Heart left ventricle (tissue), 16 donors: Measurements from ENCODE around the gene RAB27B. TPM values are rescaled to one million over a fixed set of nuclear protein-coding genes. Genes with fewer than 3 reads are reported as not detected.

Source experiments
- ATAC-seq, 4 donors: fragments of 200-7000 bp; cut with Tn5 transposase; one replicate each; pipeline ENCODE4 v1.9.1; 2020 to 2022; ENCODE audit warnings: moderate library complexity in 4 of 4, mild to moderate bottlenecking in 3 of 4, moderate number of reproducible peaks in 1 of 4
- DNase-seq, 5 donors: peaks; one replicate each; pipeline ENCODE4 v3.0.0-alpha.2; 2020
- H3K27ac ChIP-seq, 12 donors: fragments of 200-600 bp; sonication (generic) in 4 of 12; one replicate each; pipeline versions ENCODE4 v1.5.0 to v1.8.0; 2016 to 2022; ENCODE audit warnings: mild to moderate bottlenecking in 2 of 12
- H3K27me3 ChIP-seq, 9 donors: fragments of 200-600 bp; sonication (generic) in 2 of 9; one replicate each; pipeline versions ENCODE4 v1.5.1 to v1.8.0; 2016 to 2022; ENCODE audit warnings: mild to moderate bottlenecking in 3 of 9
- H3K36me3 ChIP-seq, 9 donors: fragments of 200-600 bp; sonication (generic) in 2 of 9; one replicate each; pipeline versions ENCODE4 v1.5.0 to v1.8.0; 2018 to 2022; ENCODE audit warnings: mild to moderate bottlenecking in 2 of 9
- H3K4me1 ChIP-seq, 12 donors: fragments of 200-600 bp; sonication (generic) in 4 of 12; one replicate each; pipeline versions ENCODE4 v1.5.0 to v1.8.0; 2016 to 2022; ENCODE audit warnings: mild to moderate bottlenecking in 3 of 12
- H3K4me3 ChIP-seq, 12 donors: fragments of 200-600 bp; sonication (generic) in 4 of 12; one replicate each; pipeline versions ENCODE4 v1.5.0 to v1.8.0; 2017 to 2022; ENCODE audit warnings: mild to moderate bottlenecking in 9 of 12, moderate library complexity in 4 of 12
- H3K9me3 ChIP-seq, 12 donors: fragments of 200-600 bp; sonication (generic) in 4 of 12; one replicate each; pipeline versions ENCODE4 v1.5.0 to v1.8.0; 2016 to 2022; ENCODE audit warnings: mild to moderate bottlenecking in 1 of 12
- CTCF ChIP-seq, 12 donors: fragments of 200-600 bp; sonication (generic) in 4 of 12; IDR thresholded peaks; one replicate each; pipeline versions ENCODE4 v1.5.0 to v1.8.0; 2018 to 2022; ENCODE audit warnings: antibody characterized with exemption in 12 of 12, mild to moderate bottlenecking in 5 of 12
- POLR2A ChIP-seq, 2 donors: fragments of 450-650 bp; IDR thresholded peaks; one replicate each; pipeline ENCODE4 v1.6.1; 2017; ENCODE audit warnings: antibody characterized with exemption in 2 of 2, mild to moderate bottlenecking in 2 of 2, moderate library complexity in 2 of 2
- WGBS, 4 donors: extraction: QIAGEN DNeasy Blood & Tissue Kit in 2 of 4; methylation state at CpG; one replicate each; pipeline versions ENCODE4 v1.1.5 to v1.1.7; 2013 to 2018; 5-methylcytosine and 5-hydroxymethylcytosine counted together
- intact Hi-C, 10 donors: fragments of 100-400 bp; cut with DNase I; formaldehyde crosslinking; loops; one replicate each; pipeline versions ENCODE4 v1.11.1 to v1.14.2; 2022
- polyA plus RNA-seq, 2 donors: library from polyadenylated mRNA; stranded (reverse); fragments of 200-250 nt; gene quantifications; one replicate each; pipeline ENCODE4 v1.2.3, GENCODE V29; 2013
- total RNA-seq, 9 donors: library from RNA; depleted of rRNA in 2 of 9; stranded (reverse); fragments of >200 nt in 2 of 9; fragmentation: NEBNext Ultra II Directional in 3 of 9; extraction: Animal tissue kit (Norgen Biotek cat#: 25700) in 3 of 9; gene quantifications; one replicate each; pipeline versions ENCODE4 v1.1.0 to v1.2.4, GENCODE V29; 2016 to 2023
- donor health status: ischemic (EF 13 %, LVEDD 7.1; RV severe dilation, severe dysfunction).
- donor health status: healthy with polysubstance abuse.
- donor health status: DM: no; HTN: yes; CAD: no.
- donor health status: DM: no; HTN: no; CAD: no.
- donor health status: ischemic (EF 25% LVEDD 6.9; RV normal size, moderate dysfunction).
- donor health status: ischemic (EF 25% LVEDD 5.7; RV mildly dilated, moderate dysfunction).
- donor health status: healthy.
- donor health status: DM: yes; HTN: yes; CAD: no.
- donor health status: ischemic (EF 35%, LVEDD 5.7; RV mildly dilated, moderate dysfunction).
- donor health status: nonischemic (EF 11% LVEDD 7.7; RV severe dilation, severe dysfunction).
- donor health status: DM: yes; HTN: yes; CAD: no.
- donor health status: PGD.
- donor health status: ischemic (EF 29% LVEDD 5.4; RV normal size, mild dysfunction).
- donor health status: nonischemic (EF 23%, LVEDD 6.1; RV moderate dilation, normal function).

RAB27B gene
- total and polyA plus RNA-seq, 11 donors: 0.03 to 1.5 (median 0.13) TPM; not detected in 2

- Histone ChIP-seq H3K4me1 (no peaks in the 10 kb centered on the region), H3K27ac (no peak overlapping the region), H3K27me3 (no peaks in the 10 kb centered on the region), H3K4me3 (no peak overlapping the region), H3K9me3 (no peaks in the 10 kb centered on the region), H3K36me3 (no peaks in the 10 kb centered on the region)
- 75 to 80% (median 77%) methylated on average over 9 of the region's 9 CpGs for WGBS, 4 donors
- ATAC-seq: no peak
- intact Hi-C loops: no loop called here
- TF ChIP-seq POLR2A (IDR thresholded peaks at IDR 0.05) (no peak), CTCF (IDR thresholded peaks at IDR 0.05) (no peak)
- DNase-seq: no peak
Measured at GRCh38 chr18:54859667-54860421, 31.6 kb downstream of the RAB27B start.

- Histone ChIP-seq H3K36me3 (no peaks in the 10 kb centered on the region), H3K4me3 (no peak overlapping the region), H3K9me3 (no peaks in the 10 kb centered on the region), H3K4me1 (no peaks in the 10 kb centered on the region), H3K27ac (no peak overlapping the region), H3K27me3 (no peaks in the 10 kb centered on the region)
- intact Hi-C loops: no loop called here
- WGBS, 4 donors: 58 to 74% (median 66%) methylated on average over 1 of the region's 1 CpG
- DNase-seq (no peak), ATAC-seq (no peak)
- TF ChIP-seq POLR2A (IDR thresholded peaks at IDR 0.05): no peak
- no peak for TF ChIP-seq CTCF (IDR thresholded peaks at IDR 0.05)
Measured at GRCh38 chr18:54860941-54861340, 32.7 kb downstream of the RAB27B start.

DNA sequence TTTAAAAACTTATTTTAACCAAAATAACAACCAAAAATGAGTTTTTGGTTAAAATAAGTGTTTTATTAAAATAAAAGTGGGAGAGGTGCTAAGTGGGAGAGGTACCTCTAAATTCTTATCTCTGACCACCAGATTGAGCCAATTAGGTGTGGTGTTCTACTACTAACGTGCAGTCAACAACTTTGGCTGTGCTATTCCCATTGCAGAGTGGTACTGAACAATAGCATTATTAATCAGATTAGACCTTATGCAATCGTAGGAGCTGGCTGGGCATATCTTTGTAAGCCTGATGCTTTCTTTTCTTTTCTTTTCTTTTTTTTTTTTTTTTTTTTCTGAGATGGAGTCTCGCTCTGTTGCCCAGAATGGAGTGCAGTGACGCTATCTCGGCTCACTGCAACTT lies 38.9 kb downstream of the RAB27B start:
- Histone ChIP-seq H3K9me3 (no peaks in the 10 kb centered on the region), H3K27ac (no peak overlapping the region), H3K4me3 (no peak overlapping the region), H3K4me1 (no peaks in the 10 kb centered on the region), H3K27me3 (no peaks in the 10 kb centered on the region), H3K36me3 (no peaks in the 10 kb centered on the region)
- DNase-seq (no peak), ATAC-seq (no peak)
- 87 to 93% (median 88%) methylated on average over 5 of the region's 5 CpGs for WGBS, 4 donors
- no peak for TF ChIP-seq CTCF (IDR thresholded peaks at IDR 0.05)
- no peak for TF ChIP-seq POLR2A (IDR thresholded peaks at IDR 0.05)
- intact Hi-C loops: no loop called here

DNA sequence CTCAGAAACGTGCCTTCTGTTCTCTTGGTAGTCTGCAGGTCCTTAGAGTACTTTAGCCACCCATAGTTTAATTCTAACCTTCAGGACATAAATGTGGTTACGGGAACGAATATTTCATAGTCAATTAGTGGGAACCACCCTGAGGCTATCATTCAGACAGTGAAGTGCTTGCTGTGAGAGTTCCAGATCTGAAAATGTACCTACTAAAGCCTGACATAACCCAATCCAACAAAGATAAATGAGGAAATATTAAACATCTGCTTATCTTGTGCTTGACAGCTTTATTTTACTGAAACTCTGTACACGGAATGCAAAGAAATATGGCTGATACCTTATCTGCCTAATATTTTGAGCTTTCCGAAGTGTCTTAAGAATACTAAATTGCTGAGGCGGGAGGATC lies 43.0 kb downstream of the RAB27B start:
- WGBS, 4 donors: 67 to 76% (median 70%) methylated on average over 6 of the region's 6 CpGs
- no peaks in the 10 kb centered on the region for H3K27me3 ChIP-seq
- no peaks in the 10 kb centered on the region for H3K36me3 ChIP-seq
- no peak for DNase-seq
- intact Hi-C loops: no loop called here
- H3K4me3 ChIP-seq: no peak overlapping the region
- TF ChIP-seq CTCF (IDR thresholded peaks at IDR 0.05) (no peak), POLR2A (IDR thresholded peaks at IDR 0.05) (no peak)
- no peak overlapping the region for H3K27ac ChIP-seq
- ATAC-seq: no peak
- H3K4me1 ChIP-seq: no peaks in the 10 kb centered on the region
- H3K9me3 ChIP-seq: no peaks in the 10 kb centered on the region
